IPS-18a (cell line): ENCODE measurements around the gene MACROD2.

Experiments
- H3K27ac ChIP-seq: one replicate; pipeline ENCODE4 v1.5.1; 2013; ENCODE audit warnings: low read length
- H3K27me3 ChIP-seq: one replicate; pipeline ENCODE4 v1.6.1; 2013; ENCODE audit warnings: mild to moderate bottlenecking, low read length; ENCODE audit not compliant: control insufficient read depth, insufficient read depth
- H3K36me3 ChIP-seq: one replicate; pipeline ENCODE4 v1.6.1; 2013; ENCODE audit warnings: low read depth, low read length; ENCODE audit not compliant: control insufficient read depth
- H3K4me1 ChIP-seq: one replicate; pipeline ENCODE4 v1.6.1; 2013; ENCODE audit warnings: low read depth, low read length; ENCODE audit not compliant: control insufficient read depth
- H3K4me3 ChIP-seq: one replicate; pipeline ENCODE4 v1.5.1; 2013; ENCODE audit warnings: low read length
- H3K9ac ChIP-seq: one replicate; pipeline ENCODE4 v1.6.1; 2013; ENCODE audit warnings: mild to moderate bottlenecking, low read length, moderate library complexity
- H3K9me3 ChIP-seq: one replicate; pipeline ENCODE4 v1.6.1; 2013; ENCODE audit warnings: low read depth, low read length; ENCODE audit not compliant: control insufficient read depth

The MACROD2 gene

GRCh38 chr20:15033891-15034290 lies 1038.6 kb downstream of the MACROD2 start:
- H3K9me3 ChIP-seq: no peaks in the 10 kb centered on the region
- no peaks in the 10 kb centered on the region for H3K4me1 ChIP-seq
- H3K9ac ChIP-seq: no peak overlapping the region
- no peaks in the 10 kb centered on the region for H3K27me3 ChIP-seq
- H3K4me3 ChIP-seq: no peak overlapping the region
- H3K27ac ChIP-seq: no peak overlapping the region
- H3K36me3 ChIP-seq: no peaks in the 10 kb centered on the region

GRCh38 chr20:15036948-15037347 lies 1041.6 kb downstream of the MACROD2 start:
- no peaks in the 10 kb centered on the region for H3K36me3 ChIP-seq
- no peaks in the 10 kb centered on the region for H3K9me3 ChIP-seq
- no peak overlapping the region for H3K27ac ChIP-seq
- no peaks in the 10 kb centered on the region for H3K27me3 ChIP-seq
- no peak overlapping the region for H3K9ac ChIP-seq
- no peaks in the 10 kb centered on the region for H3K4me1 ChIP-seq
- no peak overlapping the region for H3K4me3 ChIP-seq

GRCh38 chr20:15039088-15039752 lies 1043.9 kb downstream of the MACROD2 start:
- no peak overlapping the region for H3K27ac ChIP-seq
- H3K36me3 ChIP-seq: no peaks in the 10 kb centered on the region
- no peaks in the 10 kb centered on the region for H3K9me3 ChIP-seq
- H3K27me3 ChIP-seq: no peaks in the 10 kb centered on the region
- no peak overlapping the region for H3K4me3 ChIP-seq
- H3K4me1 ChIP-seq: no peaks in the 10 kb centered on the region
- no peak overlapping the region for H3K9ac ChIP-seq

- Histone ChIP-seq H3K27me3 (no peaks in the 10 kb centered on the region), H3K9me3 (no peaks in the 10 kb centered on the region), H3K36me3 (no peaks in the 10 kb centered on the region), H3K4me3 (no peak overlapping the region), H3K9ac (no peak overlapping the region), H3K4me1 (no peaks in the 10 kb centered on the region), H3K27ac (no peak overlapping the region)
These were observed 1047.4 kb downstream of the MACROD2 start for GRCh38 chr20:15042723-15043122.

GRCh38 chr20:15045246-15045645 lies 1049.9 kb downstream of the MACROD2 start:
- no peaks in the 10 kb centered on the region for H3K9me3 ChIP-seq
- no peaks in the 10 kb centered on the region for H3K36me3 ChIP-seq
- H3K4me1 ChIP-seq: no peaks in the 10 kb centered on the region
- H3K4me3 ChIP-seq: no peak overlapping the region
- H3K27me3 ChIP-seq: no peaks in the 10 kb centered on the region
- H3K9ac ChIP-seq: no peak overlapping the region
- no peak overlapping the region for H3K27ac ChIP-seq

GRCh38 chr20:15047042-15047441 lies 1051.7 kb downstream of the MACROD2 start:
- Histone ChIP-seq H3K9ac (no peak overlapping the region), H3K27me3 (no peaks in the 10 kb centered on the region), H3K36me3 (no peaks in the 10 kb centered on the region), H3K27ac (no peak overlapping the region), H3K9me3 (no peaks in the 10 kb centered on the region), H3K4me1 (no peaks in the 10 kb centered on the region), H3K4me3 (no peak overlapping the region)

- Histone ChIP-seq H3K9ac (no peak overlapping the region), H3K9me3 (no peaks in the 10 kb centered on the region), H3K4me1 (no peaks in the 10 kb centered on the region), H3K4me3 (no peak overlapping the region), H3K36me3 (no peaks in the 10 kb centered on the region), H3K27me3 (no peaks in the 10 kb centered on the region), H3K27ac (no peak overlapping the region)
These were observed 1052.3 kb downstream of the MACROD2 start for GRCh38 chr20:15047601-15048000.

GRCh38 chr20:15056246-15056645 lies 1060.9 kb downstream of the MACROD2 start:
- no peak overlapping the region for H3K9ac ChIP-seq
- no peak overlapping the region for H3K4me3 ChIP-seq
- H3K9me3 ChIP-seq: no peaks in the 10 kb centered on the region
- no peak overlapping the region for H3K27ac ChIP-seq
- no peaks in the 10 kb centered on the region for H3K36me3 ChIP-seq
- no peaks in the 10 kb centered on the region for H3K4me1 ChIP-seq
- no peaks in the 10 kb centered on the region for H3K27me3 ChIP-seq

GRCh38 chr20:15058841-15059240 lies 1063.5 kb downstream of the MACROD2 start:
- Histone ChIP-seq H3K9me3 (no peaks in the 10 kb centered on the region), H3K4me3 (no peak overlapping the region), H3K27ac (no peak overlapping the region), H3K9ac (no peak overlapping the region), H3K27me3 (no peaks in the 10 kb centered on the region), H3K36me3 (no peaks in the 10 kb centered on the region), H3K4me1 (no peaks in the 10 kb centered on the region)

GRCh38 chr20:15059438-15059837 lies 1064.1 kb downstream of the MACROD2 start:
- H3K27ac ChIP-seq: no peak overlapping the region
- H3K27me3 ChIP-seq: no peaks in the 10 kb centered on the region
- no peaks in the 10 kb centered on the region for H3K36me3 ChIP-seq
- H3K9me3 ChIP-seq: no peaks in the 10 kb centered on the region
- H3K4me1 ChIP-seq: no peaks in the 10 kb centered on the region
- no peak overlapping the region for H3K9ac ChIP-seq
- no peak overlapping the region for H3K4me3 ChIP-seq

- Histone ChIP-seq H3K9ac (no peak overlapping the region), H3K9me3 (no peaks in the 10 kb centered on the region), H3K4me3 (no peak overlapping the region), H3K27ac (no peak overlapping the region), H3K36me3 (no peaks in the 10 kb centered on the region), H3K27me3 (no peaks in the 10 kb centered on the region), H3K4me1 (no peaks in the 10 kb centered on the region)
These were observed 1065.1 kb downstream of the MACROD2 start for GRCh38 chr20:15060265-15061060.

GRCh38 chr20:15061061-15061430 lies 1065.7 kb downstream of the MACROD2 start:
- Histone ChIP-seq H3K9ac (no peak overlapping the region), H3K27ac (no peak overlapping the region), H3K4me1 (no peaks in the 10 kb centered on the region), H3K36me3 (no peaks in the 10 kb centered on the region), H3K9me3 (no peaks in the 10 kb centered on the region), H3K27me3 (no peaks in the 10 kb centered on the region), H3K4me3 (no peak overlapping the region)
